ENCODE data around the gene ATAD2B. TPM values are rescaled to one million over a fixed set of nuclear protein-coding genes. Genes with fewer than 3 reads are reported as not detected.

The ATAD2B gene
- total and polyA plus RNA-seq, 7 donors: 2.4 to 22.5 (median 19.7) TPM

DNA sequence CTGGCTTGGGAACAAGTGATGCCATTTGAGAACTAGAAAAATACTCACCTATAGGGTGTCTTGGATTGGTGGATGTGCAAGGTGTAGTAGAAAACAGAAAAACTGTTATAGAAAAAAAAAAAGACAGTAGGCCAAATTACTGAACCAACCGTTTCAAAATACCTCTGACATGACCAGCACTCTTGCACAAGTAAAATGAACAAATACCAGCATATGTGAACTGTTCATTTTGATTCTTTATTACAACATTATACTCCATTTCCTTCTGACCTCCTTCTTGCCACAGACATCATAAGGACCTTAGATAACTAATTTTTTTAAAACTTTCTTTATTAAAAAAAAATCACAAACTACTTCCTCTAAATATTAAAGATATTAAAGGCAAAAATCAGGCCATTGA lies 125.5 kb downstream of the ATAD2B start:
- 71 to 76% methylated on average over 1 of the region's 1 CpG for WGBS, 2 donors
- no peak for DNase-seq
- Histone ChIP-seq H3K27ac (no peak overlapping the region), H3K27me3 (no peaks in the 10 kb centered on the region), H3K4me1 (peaks cover 0 to 27% (median 19%) of the 10 kb centered on the region in 4 donors), H3K4me3 (no peak overlapping the region), H3K9me3 (no peaks in the 10 kb centered on the region), H3K36me3 (peaks cover 0 to 9% (median 0%) of the 10 kb centered on the region in 4 donors)
- intact Hi-C loops (cut with DNase I): no loop called here
- TF ChIP-seq POLR2AphosphoS5 (IDR thresholded peaks at IDR 0.05) (no peak), CTCF (IDR thresholded peaks at IDR 0.05) (no peak), POLR2A (IDR thresholded peaks at IDR 0.05) (no peak), EP300 (IDR thresholded peaks at IDR 0.05) (no peak)

DNA sequence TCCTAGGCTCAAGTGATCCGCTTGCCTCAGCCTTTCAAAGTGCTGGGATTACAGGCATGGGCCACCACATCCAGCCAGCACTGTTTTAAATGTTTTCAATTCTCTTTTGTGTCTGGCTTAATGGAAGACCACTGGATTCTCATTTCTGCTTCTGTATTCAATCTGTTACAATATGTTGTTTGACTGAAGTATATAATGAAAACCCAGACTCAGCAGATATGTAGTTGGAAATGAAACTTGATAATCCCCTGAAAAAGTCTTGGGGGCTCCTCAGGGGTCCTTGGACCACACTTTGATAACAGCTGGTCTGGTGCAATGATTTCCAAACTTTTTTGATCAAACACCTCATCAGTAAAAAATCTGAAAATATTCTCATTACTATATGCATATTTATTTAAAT lies 132.7 kb downstream of the ATAD2B start:
- no peak overlapping the region for H3K4me3 ChIP-seq
- no peak overlapping the region for H3K27ac ChIP-seq
- DNase-seq: no peak
- H3K27me3 ChIP-seq: no peaks in the 10 kb centered on the region
- H3K36me3 ChIP-seq: peaks cover 0 to 9% (median 0%) of the 10 kb centered on the region in 4 donors
- WGBS, 2 donors: 98% methylated on average over 1 of the region's 1 CpG
- TF ChIP-seq POLR2AphosphoS5 (IDR thresholded peaks at IDR 0.05): no peak
- TF ChIP-seq POLR2A (IDR thresholded peaks at IDR 0.05): no peak
- no peak for TF ChIP-seq CTCF (IDR thresholded peaks at IDR 0.05)
- TF ChIP-seq EP300 (IDR thresholded peaks at IDR 0.05): no peak
- H3K9me3 ChIP-seq: no peaks in the 10 kb centered on the region
- intact Hi-C loops (cut with DNase I): no loop called here
- peaks cover 0 to 28% (median 11%) of the 10 kb centered on the region in 4 donors for H3K4me1 ChIP-seq

DNA sequence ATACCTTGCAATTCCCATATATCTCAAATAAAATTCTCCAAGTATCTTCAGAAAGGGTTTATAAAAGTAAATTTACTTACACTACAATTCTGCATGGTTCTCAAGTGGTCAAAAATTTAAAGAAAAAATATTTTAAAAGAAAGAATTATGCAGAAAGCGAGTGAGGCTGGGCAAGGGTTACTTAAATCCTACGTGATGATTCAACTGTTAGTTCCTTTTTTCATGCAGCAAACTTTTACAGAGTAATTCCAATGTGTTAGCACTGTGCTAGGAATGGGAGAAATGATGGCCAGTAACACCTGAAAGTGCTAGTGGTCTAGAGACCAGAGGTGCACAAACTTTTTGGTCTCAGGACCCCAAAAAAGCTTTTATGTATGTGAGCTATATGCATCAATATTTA lies 133.4 kb downstream of the ATAD2B start:
- no peak overlapping the region for H3K4me3 ChIP-seq
- intact Hi-C loops (cut with DNase I): no loop called here
- no peak overlapping the region for H3K27ac ChIP-seq
- no peaks in the 10 kb centered on the region for H3K27me3 ChIP-seq
- peaks cover 0 to 28% (median 11%) of the 10 kb centered on the region in 4 donors for H3K4me1 ChIP-seq
- no peaks in the 10 kb centered on the region for H3K9me3 ChIP-seq
- no peak for TF ChIP-seq EP300 (IDR thresholded peaks at IDR 0.05)
- no peak for TF ChIP-seq CTCF (IDR thresholded peaks at IDR 0.05)
- no peak for TF ChIP-seq POLR2AphosphoS5 (IDR thresholded peaks at IDR 0.05)
- no peak for DNase-seq
- WGBS, 2 donors: 78 to 85% methylated on average over 2 of the region's 2 CpGs
- H3K36me3 ChIP-seq: peaks cover 0 to 9% (median 0%) of the 10 kb centered on the region in 4 donors

GRCh38 chr2:23791030-23791429 lies 135.9 kb downstream of the ATAD2B start:
- H3K27me3 ChIP-seq: no peaks in the 10 kb centered on the region
- intact Hi-C loops (cut with DNase I): no loop called here
- no peak for DNase-seq
- H3K4me1 ChIP-seq: peaks cover 0 to 28% (median 11%) of the 10 kb centered on the region in 4 donors
- peaks cover 0 to 9% (median 1%) of the 10 kb centered on the region in 4 donors for H3K36me3 ChIP-seq
- no peak overlapping the region for H3K27ac ChIP-seq
- TF ChIP-seq POLR2AphosphoS5 (IDR thresholded peaks at IDR 0.05) (no peak), CTCF (IDR thresholded peaks at IDR 0.05) (no peak), POLR2A (IDR thresholded peaks at IDR 0.05) (no peak), EP300 (IDR thresholded peaks at IDR 0.05) (no peak)
- H3K9me3 ChIP-seq: no peaks in the 10 kb centered on the region
- no peak overlapping the region for H3K4me3 ChIP-seq

- 89 to 96% methylated on average over 1 of the region's 1 CpG for WGBS, 2 donors
- no peak overlapping the region for H3K27ac ChIP-seq
These were observed 137.9 kb downstream of the ATAD2B start for GRCh38 chr2:23789012-23789411.

More at GRCh38 chr2:23789012-23789411, 137.9 kb downstream of the ATAD2B start:
- Histone ChIP-seq H3K9me3 (no peaks in the 10 kb centered on the region), H3K27me3 (no peaks in the 10 kb centered on the region), H3K4me3 (no peak overlapping the region), H3K4me1 (peaks cover 0 to 28% (median 11%) of the 10 kb centered on the region in 4 donors), H3K36me3 (peaks cover 0 to 28% (median 3%) of the 10 kb centered on the region in 4 donors)
- intact Hi-C loops (cut with DNase I): no loop called here
- no peak for DNase-seq
- TF ChIP-seq POLR2AphosphoS5 (IDR thresholded peaks at IDR 0.05): no peak
- no peak for TF ChIP-seq POLR2A (IDR thresholded peaks at IDR 0.05)
- no peak for TF ChIP-seq EP300 (IDR thresholded peaks at IDR 0.05)
- TF ChIP-seq CTCF (IDR thresholded peaks at IDR 0.05): no peak

All from sigmoid colon (tissue), 7 donors.